ENCODE data around the gene KCNQ4. TPM values are rescaled to one million over a fixed set of nuclear protein-coding genes. Genes with fewer than 3 reads are reported as not detected.
A peak's percentile ranks its signal among the peaks of the same experiment; 100 is the strongest.

The KCNQ4 gene
- total and polyA plus RNA-seq, 2 donors from 2014 or later = 0.65 to 1.2 TPM

GRCh38 chr1:40849801-40850592 is 66.4 kb downstream of the KCNQ4 start:
- TF ChIP-seq CTCF (IDR thresholded peaks at IDR 0.05; ENCODE audit: borderline replicate concordance, extremely low read depth, insufficient read depth) = peak; percentile 94
- no peak for FAIRE-seq
- H3K27ac ChIP-seq (ENCODE audit: low read depth in 2 of 2, low read length in 2 of 2) = no peak overlapping the region

GRCh38 chr1:40851643-40852042 is 68.1 kb downstream of the KCNQ4 start:
- FAIRE-seq = no peak
- H3K27ac ChIP-seq (ENCODE audit: low read depth in 2 of 2, low read length in 2 of 2) = no peak overlapping the region
- H3K4me1 ChIP-seq (ENCODE audit: control insufficient read depth in 2 of 3, insufficient read depth in 2 of 3, low read depth in 1 of 3, low read length in 3 of 3) = no peaks in the 10 kb centered on the region
- intact Hi-C loops (cut with DNase I) = loop anchor here (10.0 kb wide), 1 partner anchor 237 kb away; no protein-coding TSS in a partner anchor
- no peak overlapping the region for H3K4me3 ChIP-seq (ENCODE audit: low read length in 3 of 3)
- no peak for DNase-seq
- H3K9ac ChIP-seq (ENCODE audit: low read length in 3 of 3) = no peak overlapping the region
- no peaks in the 10 kb centered on the region for H3K36me3 ChIP-seq (ENCODE audit: control insufficient read depth in 2 of 3, insufficient read depth in 3 of 3, low read length in 3 of 3)
- no peaks in the 10 kb centered on the region for H3K9me3 ChIP-seq (ENCODE audit: control insufficient read depth in 2 of 3, insufficient read depth in 1 of 3, low read length in 3 of 3)
- no peak for TF ChIP-seq CTCF (IDR thresholded peaks at IDR 0.05; ENCODE audit: borderline replicate concordance, extremely low read depth, insufficient read depth)
- no peaks in the 10 kb centered on the region for H3K27me3 ChIP-seq (ENCODE audit: control insufficient read depth, insufficient read depth, low read length)

More at GRCh38 chr1:40849801-40850592, 66.4 kb downstream of the KCNQ4 start:
- H3K27me3 ChIP-seq (ENCODE audit: control insufficient read depth, insufficient read depth, low read length) = no peaks in the 10 kb centered on the region
- H3K36me3 ChIP-seq (ENCODE audit: control insufficient read depth in 2 of 3, insufficient read depth in 3 of 3, low read length in 3 of 3) = no peaks in the 10 kb centered on the region
- no peaks in the 10 kb centered on the region for H3K9me3 ChIP-seq (ENCODE audit: control insufficient read depth in 2 of 3, insufficient read depth in 1 of 3, low read length in 3 of 3)
- no peak overlapping the region for H3K4me3 ChIP-seq (ENCODE audit: low read length in 3 of 3)
- H3K9ac ChIP-seq (ENCODE audit: low read length in 3 of 3) = no peak overlapping the region
- H3K4me1 ChIP-seq (ENCODE audit: control insufficient read depth in 2 of 3, insufficient read depth in 2 of 3, low read depth in 1 of 3, low read length in 3 of 3) = no peaks in the 10 kb centered on the region
- intact Hi-C loops (cut with DNase I) = loop anchor here (10.0 kb wide), 2 partner anchors 105 to 235 kb away; no protein-coding TSS in a partner anchor
- DNase-seq = peak; percentile 67 to 87 (median 78)

GRCh38 chr1:40853113-40853884 is 69.7 kb downstream of the KCNQ4 start:
- no peak for FAIRE-seq
- H3K36me3 ChIP-seq (ENCODE audit: control insufficient read depth in 2 of 3, insufficient read depth in 3 of 3, low read length in 3 of 3) = no peaks in the 10 kb centered on the region
- TF ChIP-seq CTCF (IDR thresholded peaks at IDR 0.05; ENCODE audit: borderline replicate concordance, extremely low read depth, insufficient read depth) = no peak
- H3K27ac ChIP-seq (ENCODE audit: low read depth in 2 of 2, low read length in 2 of 2) = no peak overlapping the region
- no peaks in the 10 kb centered on the region for H3K27me3 ChIP-seq (ENCODE audit: control insufficient read depth, insufficient read depth, low read length)
- H3K9ac ChIP-seq (ENCODE audit: low read length in 3 of 3) = no peak overlapping the region
- intact Hi-C loops (cut with DNase I) = loop anchor here (10.0 kb wide), 1 partner anchor 238 kb away; no protein-coding TSS in a partner anchor
- no peaks in the 10 kb centered on the region for H3K9me3 ChIP-seq (ENCODE audit: control insufficient read depth in 2 of 3, insufficient read depth in 1 of 3, low read length in 3 of 3)
- H3K4me3 ChIP-seq (ENCODE audit: low read length in 3 of 3) = no peak overlapping the region
- no peak for DNase-seq
- no peaks in the 10 kb centered on the region for H3K4me1 ChIP-seq (ENCODE audit: control insufficient read depth in 2 of 3, insufficient read depth in 2 of 3, low read depth in 1 of 3, low read length in 3 of 3)

Data from kidney (tissue), 14 donors.